D721Med (cell line): ENCODE data around the gene OBI1.
A peak's percentile ranks its signal among the peaks of the same experiment; 100 is the strongest.

Source experiments
- DNase-seq: peaks from one replicate; pipeline ENCODE4 v3.0.0; 2011; ENCODE audit warnings: low spot score; ENCODE audit not compliant: insufficient read length
- FAIRE-seq: peaks from 2 replicates; lab custom pipeline; 2011; peaks lifted over from hg19 to GRCh38; lab: Jason Lieb, UNC
- CTCF ChIP-seq: IDR thresholded peaks from 2 replicates; pipeline ENCODE4 v1.5.1; 2012; ENCODE audit warnings: mild to moderate bottlenecking, control low read depth; ENCODE audit not compliant: insufficient read depth; ENCODE audit errors: missing control alignments

The OBI1 gene, protein sequence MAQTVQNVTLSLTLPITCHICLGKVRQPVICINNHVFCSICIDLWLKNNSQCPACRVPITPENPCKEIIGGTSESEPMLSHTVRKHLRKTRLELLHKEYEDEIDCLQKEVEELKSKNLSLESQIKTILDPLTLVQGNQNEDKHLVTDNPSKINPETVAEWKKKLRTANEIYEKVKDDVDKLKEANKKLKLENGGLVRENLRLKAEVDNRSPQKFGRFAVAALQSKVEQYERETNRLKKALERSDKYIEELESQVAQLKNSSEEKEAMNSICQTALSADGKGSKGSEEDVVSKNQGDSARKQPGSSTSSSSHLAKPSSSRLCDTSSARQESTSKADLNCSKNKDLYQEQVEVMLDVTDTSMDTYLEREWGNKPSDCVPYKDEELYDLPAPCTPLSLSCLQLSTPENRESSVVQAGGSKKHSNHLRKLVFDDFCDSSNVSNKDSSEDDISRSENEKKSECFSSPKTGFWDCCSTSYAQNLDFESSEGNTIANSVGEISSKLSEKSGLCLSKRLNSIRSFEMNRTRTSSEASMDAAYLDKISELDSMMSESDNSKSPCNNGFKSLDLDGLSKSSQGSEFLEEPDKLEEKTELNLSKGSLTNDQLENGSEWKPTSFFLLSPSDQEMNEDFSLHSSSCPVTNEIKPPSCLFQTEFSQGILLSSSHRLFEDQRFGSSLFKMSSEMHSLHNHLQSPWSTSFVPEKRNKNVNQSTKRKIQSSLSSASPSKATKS

GRCh38 chr13:78658630-78659449 lies at the start of gene OBI1:
Gene OBI1, minus strand, starts transcription at chr13:78659155. Its CDS starts 35 bp downstream, at chr13:78659120.
- FAIRE-seq (no peak), DNase-seq (peak; percentile 67)
- no peak for TF ChIP-seq CTCF

GRCh38 chr13:78701383-78701782 lies 42.4 kb upstream of the OBI1 start:
- DNase-seq, result no peak
- no peak for FAIRE-seq
- TF ChIP-seq CTCF, result no peak

- no peak for FAIRE-seq
- no peak for TF ChIP-seq CTCF
- no peak for DNase-seq
Observed at GRCh38 chr13:78700121-78700910, 41.4 kb upstream of the OBI1 start.

GRCh38 chr13:78689011-78689410 lies 30.1 kb upstream of the OBI1 start:
- TF ChIP-seq CTCF, result no peak
- FAIRE-seq (no peak), DNase-seq (no peak)

DNA sequence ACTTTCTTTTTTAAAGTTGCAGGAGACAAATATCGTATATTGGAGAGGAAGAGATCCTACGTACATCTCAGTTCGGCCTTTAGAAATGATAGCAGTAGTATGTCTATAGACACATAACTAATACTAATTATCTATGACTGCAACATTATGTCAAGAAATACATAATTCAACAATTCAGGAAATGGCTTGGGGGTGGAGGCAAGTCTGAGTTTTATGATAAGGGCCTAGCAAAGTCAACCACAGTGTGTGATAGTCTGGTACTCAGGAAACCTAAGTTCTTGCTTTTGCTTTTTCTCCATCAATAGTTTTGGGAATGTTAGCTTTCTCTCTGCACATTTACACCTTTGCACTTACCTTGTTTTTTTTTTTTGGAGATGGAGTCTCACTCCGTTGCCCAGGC lies 27.5 kb upstream of the OBI1 start:
- DNase-seq, result no peak
- no peak for TF ChIP-seq CTCF

DNA sequence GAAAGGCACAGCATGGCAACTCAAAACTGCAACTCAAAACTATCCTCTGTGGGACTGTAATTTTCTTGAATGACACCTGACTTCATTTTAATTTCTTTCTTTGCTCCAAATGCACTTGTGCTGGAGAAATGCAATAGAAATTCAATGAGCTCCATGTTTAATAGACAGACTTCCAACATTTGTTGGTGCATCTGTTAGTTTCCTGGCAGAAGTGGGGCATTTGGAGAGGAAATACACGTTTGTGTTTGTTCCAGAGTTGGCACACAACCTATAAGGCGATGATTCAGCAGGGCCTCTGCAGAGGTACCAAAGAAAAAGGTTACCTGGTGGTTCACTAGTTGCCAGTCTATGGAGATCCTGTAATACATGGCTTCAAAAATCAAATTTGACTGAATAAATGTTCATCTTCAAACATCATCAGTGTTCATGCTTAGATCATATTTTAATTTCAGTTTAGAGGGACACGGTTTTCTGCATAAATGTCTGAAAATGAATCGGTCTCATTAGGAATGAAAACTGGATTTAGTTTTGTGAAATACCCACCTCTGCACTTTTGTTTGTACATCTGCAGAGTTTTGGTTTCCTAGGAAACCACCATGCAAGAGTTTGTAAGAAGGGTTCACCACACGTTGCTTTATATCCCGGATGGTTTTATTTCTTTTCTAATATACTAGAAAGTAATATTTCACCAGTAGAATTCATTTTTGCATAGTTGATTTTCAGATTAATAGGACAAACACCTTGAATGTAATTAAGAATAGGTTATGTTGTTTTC lies 21.8 kb upstream of the OBI1 start:
- FAIRE-seq (no peak), DNase-seq (no peak)
- TF ChIP-seq CTCF, result no peak

More for the DNA sequence above, 27.5 kb upstream of the OBI1 start:
- no peak for FAIRE-seq
